WI38 (cell line): ENCODE measurements around the gene VDAC1.

Source experiments
- H3K4me3 ChIP-seq: 2 replicates; pipeline ENCODE4 v1.5.1; 2011; ENCODE audit warnings: low read depth, mild to moderate bottlenecking, control low read depth, low read length
- CTCF ChIP-seq: IDR thresholded peaks from 2 replicates; pipeline ENCODE4 v1.5.1; 2012; ENCODE audit warnings: low read depth, mild to moderate bottlenecking, control low read depth, low read length

VDAC1 gene

GRCh38 chr5:134046801-134047686, 42.3 kb upstream of the VDAC1 start:
- no peak for TF ChIP-seq CTCF
- H3K4me3 ChIP-seq = no peak overlapping the region

- no peak for TF ChIP-seq CTCF
- no peak overlapping the region for H3K4me3 ChIP-seq
Measured at GRCh38 chr5:134046330-134046729, 41.6 kb upstream of the VDAC1 start.

GRCh38 chr5:134043793-134044792, 39.3 kb upstream of the VDAC1 start:
- H3K4me3 ChIP-seq = no peak overlapping the region
- no peak for TF ChIP-seq CTCF

- H3K4me3 ChIP-seq = no peak overlapping the region
- TF ChIP-seq CTCF = no peak
Measured at GRCh38 chr5:134041570-134042411, 37.0 kb upstream of the VDAC1 start.

- TF ChIP-seq CTCF = no peak
Measured at GRCh38 chr5:134038138-134038537, 33.4 kb upstream of the VDAC1 start.

GRCh38 chr5:134037160-134037559, 32.4 kb upstream of the VDAC1 start:
- no peak for TF ChIP-seq CTCF

More at GRCh38 chr5:134038138-134038537, 33.4 kb upstream of the VDAC1 start:
- H3K4me3 ChIP-seq = no peak overlapping the region

More at GRCh38 chr5:134037160-134037559, 32.4 kb upstream of the VDAC1 start:
- no peak overlapping the region for H3K4me3 ChIP-seq
